ENCODE results near the gene INSL3. TPM values are rescaled to one million over a fixed set of nuclear protein-coding genes. Genes with fewer than 3 reads are reported as not detected.

Gene INSL3
- total and polyA plus RNA-seq, 2 of the 13 experiments (the other 11 are each of a cell fraction or from before 2014, with no cell fraction given) = 0.30 TPM; not detected in 1

GRCh38 chr19:17855280-17856152, 34.2 kb upstream of the INSL3 start (continued):
- TF ChIP-seq ZNF619 (CRISPR knock-in tag; IDR thresholded peaks at IDR 0.05) (no peak), NCOR1 (IDR thresholded peaks at IDR 0.05; ENCODE audit: borderline replicate concordance, low read length) (no peak), HDAC2 (CRISPR knock-in tag; IDR thresholded peaks at IDR 0.05) (no peak), ZNF737 (CRISPR knock-in tag; IDR thresholded peaks at IDR 0.05; ENCODE audit: borderline replicate concordance) (no peak), PITX1 (CRISPR knock-in tag; IDR thresholded peaks at IDR 0.05) (no peak), NBN (conservative IDR thresholded peaks at IDR 0.05) (no peak), ATF6 (CRISPR knock-in tag; conservative IDR thresholded peaks at IDR 0.05) (no peak), BRCA1 (CRISPR knock-in tag; IDR thresholded peaks at IDR 0.05) (no peak), KDM4B (CRISPR knock-in tag; IDR thresholded peaks at IDR 0.05) (no peak), STAG1 (CRISPR knock-in tag; IDR thresholded peaks at IDR 0.05) (peak; percentile 98), PBX3 (CRISPR knock-in tag; IDR thresholded peaks at IDR 0.05; ENCODE audit: borderline replicate concordance) (no peak), GTF3A (CRISPR knock-in tag; conservative IDR thresholded peaks at IDR 0.05) (no peak), ZNF382 (CRISPR knock-in tag; IDR thresholded peaks at IDR 0.05; ENCODE audit: borderline replicate concordance) (no peak), MED13 (CRISPR knock-in tag; IDR thresholded peaks at IDR 0.05) (no peak), ZNF766 (CRISPR knock-in tag; IDR thresholded peaks at IDR 0.05; ENCODE audit: borderline replicate concordance) (no peak), ZNF432 (CRISPR knock-in tag; IDR thresholded peaks at IDR 0.05; ENCODE audit: borderline replicate concordance) (no peak), ZNF232 (CRISPR knock-in tag; IDR thresholded peaks at IDR 0.05; ENCODE audit: borderline replicate concordance) (no peak), U2AF1 (optimal IDR thresholded peaks at IDR 0.05; ENCODE audit: low read depth, low read length) (no peak), RELA (CRISPR knock-in tag; IDR thresholded peaks at IDR 0.05) (no peak), MXD1 (CRISPR knock-in tag; IDR thresholded peaks at IDR 0.05) (no peak), FOXO1 (CRISPR knock-in tag; IDR thresholded peaks at IDR 0.05) (peak; percentile 39; the same call in 1 of the 2 replicates), EZH2 (conservative IDR thresholded peaks at IDR 0.05; ENCODE audit: low read depth, low read length) (no peak), MBNL3 (CRISPR knock-in tag; conservative IDR thresholded peaks at IDR 0.05) (no peak), ZNF891 (CRISPR knock-in tag; IDR thresholded peaks at IDR 0.05) (no peak), ZFY (CRISPR knock-in tag; IDR thresholded peaks at IDR 0.05) (peak; percentile 31; the same call in 1 of the 2 replicates), ZFP36L2 (CRISPR knock-in tag; IDR thresholded peaks at IDR 0.05) (no peak), ZBTB1 (CRISPR knock-in tag; IDR thresholded peaks at IDR 0.05; ENCODE audit: borderline replicate concordance) (no peak), SNAI1 (CRISPR knock-in tag; IDR thresholded peaks at IDR 0.05; ENCODE audit: borderline replicate concordance) (no peak), GATAD2A (CRISPR knock-in tag; IDR thresholded peaks at IDR 0.05) (peak; percentile 37; the same call in 1 of the 2 replicates), ZMYM2 (CRISPR knock-in tag; IDR thresholded peaks at IDR 0.05) (0 out of 2 replicates have a peak, but pooled peaks have one; percentile 32)
